C4-2B (cell line): Measurements from ENCODE around the gene CCDC92.

ENCODE experiments used
- H3K27ac ChIP-seq: fragments of 450-650 bp; 2 replicates; pipeline ENCODE4 v1.5.1; 2017
- ZFX ChIP-seq: fragments of 450-650 bp; IDR thresholded peaks from 2 replicates; pipeline ENCODE4 v1.6.1; 2017
- TF ChIP-seq, protein P1 (sequence below): fragments of 450-650 bp; conservative IDR thresholded peaks from 2 replicates; pipeline ENCODE4 v1.5.1; 2017; ENCODE audit warnings: mild to moderate bottlenecking

The CCDC92 gene

GRCh38 chr12:123962513-123962912, 10.1 kb downstream of the CCDC92 start:
- TF ChIP-seq, protein P1, sequence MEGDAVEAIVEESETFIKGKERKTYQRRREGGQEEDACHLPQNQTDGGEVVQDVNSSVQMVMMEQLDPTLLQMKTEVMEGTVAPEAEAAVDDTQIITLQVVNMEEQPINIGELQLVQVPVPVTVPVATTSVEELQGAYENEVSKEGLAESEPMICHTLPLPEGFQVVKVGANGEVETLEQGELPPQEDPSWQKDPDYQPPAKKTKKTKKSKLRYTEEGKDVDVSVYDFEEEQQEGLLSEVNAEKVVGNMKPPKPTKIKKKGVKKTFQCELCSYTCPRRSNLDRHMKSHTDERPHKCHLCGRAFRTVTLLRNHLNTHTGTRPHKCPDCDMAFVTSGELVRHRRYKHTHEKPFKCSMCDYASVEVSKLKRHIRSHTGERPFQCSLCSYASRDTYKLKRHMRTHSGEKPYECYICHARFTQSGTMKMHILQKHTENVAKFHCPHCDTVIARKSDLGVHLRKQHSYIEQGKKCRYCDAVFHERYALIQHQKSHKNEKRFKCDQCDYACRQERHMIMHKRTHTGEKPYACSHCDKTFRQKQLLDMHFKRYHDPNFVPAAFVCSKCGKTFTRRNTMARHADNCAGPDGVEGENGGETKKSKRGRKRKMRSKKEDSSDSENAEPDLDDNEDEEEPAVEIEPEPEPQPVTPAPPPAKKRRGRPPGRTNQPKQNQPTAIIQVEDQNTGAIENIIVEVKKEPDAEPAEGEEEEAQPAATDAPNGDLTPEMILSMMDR: no peak
- TF ChIP-seq ZFX: no peak
- no peak overlapping the region for H3K27ac ChIP-seq

DNA sequence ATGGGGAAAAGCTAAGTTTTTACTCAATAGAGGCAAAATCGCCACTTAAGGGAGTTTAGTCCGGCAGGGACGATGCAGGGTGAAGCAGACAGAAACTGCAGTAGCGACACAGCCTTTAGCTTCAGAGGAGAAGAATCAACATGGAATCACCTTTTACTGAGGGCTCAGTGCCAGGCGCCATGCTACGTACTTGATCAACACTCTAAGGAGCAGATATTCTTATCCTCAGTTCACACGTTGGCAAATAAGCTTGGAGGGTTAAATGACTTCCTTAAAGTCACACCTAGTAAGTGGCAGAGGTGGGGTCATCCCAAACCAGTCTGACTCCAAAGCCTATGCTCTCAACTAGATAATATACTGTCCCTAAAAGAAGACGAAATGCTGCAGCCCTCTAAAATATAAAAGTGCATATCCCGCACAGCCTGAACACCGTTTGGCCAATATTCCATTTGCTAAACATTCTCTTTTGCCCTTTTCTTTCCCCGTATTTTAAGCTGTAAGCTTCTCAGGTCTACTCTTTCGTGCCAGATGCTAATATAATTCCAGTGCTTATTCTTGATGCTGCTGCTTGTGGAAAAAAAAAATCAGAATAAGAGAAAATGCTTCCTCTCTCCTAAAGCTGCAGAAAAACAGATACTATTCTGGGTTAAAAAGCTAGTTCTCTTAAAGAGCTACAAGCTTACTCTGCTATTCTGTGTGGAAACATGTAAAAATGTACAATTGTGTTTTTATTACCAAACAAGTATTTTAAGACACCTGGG, 10.9 kb downstream of the CCDC92 start:
- TF ChIP-seq, protein P1: no peak
- TF ChIP-seq ZFX: no peak
- H3K27ac ChIP-seq: no peak overlapping the region

- H3K27ac ChIP-seq: no peak overlapping the region
- TF ChIP-seq, protein P1: no peak
- no peak for TF ChIP-seq ZFX
These were observed 11.8 kb downstream of the CCDC92 start for GRCh38 chr12:123960856-123961255.

GRCh38 chr12:123960029-123960735, 12.4 kb downstream of the CCDC92 start:
- TF ChIP-seq ZFX: no peak
- TF ChIP-seq, protein P1: no peak
- H3K27ac ChIP-seq: no peak overlapping the region

DNA sequence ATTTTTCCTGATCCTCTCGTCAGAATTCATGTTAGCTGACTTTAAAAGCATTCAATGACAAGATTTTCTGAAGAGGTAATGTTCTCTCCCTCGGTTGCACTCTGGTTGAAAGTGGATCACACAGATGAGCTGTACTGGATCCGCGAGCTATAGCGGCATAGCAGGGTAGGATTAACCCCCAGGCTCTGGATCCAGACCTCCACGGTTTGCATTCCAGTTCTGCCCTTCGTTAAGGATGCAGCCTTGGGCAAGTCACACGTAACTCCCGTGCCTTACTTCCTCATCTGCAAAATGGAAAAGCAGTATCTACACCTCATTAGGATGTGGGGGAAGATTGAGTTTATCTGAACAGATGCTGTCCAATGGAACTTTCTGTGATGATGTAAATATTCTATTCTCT, 13.8 kb downstream of the CCDC92 start:
- H3K27ac ChIP-seq: no peak overlapping the region
- TF ChIP-seq, protein P1: no peak
- no peak for TF ChIP-seq ZFX

DNA sequence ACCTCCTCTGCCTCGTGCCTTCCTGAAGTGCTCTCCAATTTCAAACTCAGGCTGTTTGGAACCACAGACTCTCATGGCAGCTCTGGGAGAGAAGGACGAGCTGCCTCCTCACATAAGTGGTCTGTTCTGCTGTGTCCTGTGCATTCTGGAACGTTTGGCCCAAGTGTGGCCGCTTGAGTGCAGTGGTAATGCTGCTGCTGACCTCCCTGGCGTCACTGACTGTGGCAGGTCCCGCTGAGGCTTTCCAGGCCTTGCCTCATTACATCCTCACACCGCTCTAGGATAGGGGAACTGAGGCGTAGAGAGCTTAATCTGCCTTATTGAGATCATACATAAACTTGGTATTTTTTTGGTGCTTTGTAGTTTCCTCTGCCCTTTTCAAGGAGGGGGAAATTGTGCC, 14.2 kb downstream of the CCDC92 start:
- no peak for TF ChIP-seq ZFX
- TF ChIP-seq, protein P1: no peak
- H3K27ac ChIP-seq: no peak overlapping the region

DNA sequence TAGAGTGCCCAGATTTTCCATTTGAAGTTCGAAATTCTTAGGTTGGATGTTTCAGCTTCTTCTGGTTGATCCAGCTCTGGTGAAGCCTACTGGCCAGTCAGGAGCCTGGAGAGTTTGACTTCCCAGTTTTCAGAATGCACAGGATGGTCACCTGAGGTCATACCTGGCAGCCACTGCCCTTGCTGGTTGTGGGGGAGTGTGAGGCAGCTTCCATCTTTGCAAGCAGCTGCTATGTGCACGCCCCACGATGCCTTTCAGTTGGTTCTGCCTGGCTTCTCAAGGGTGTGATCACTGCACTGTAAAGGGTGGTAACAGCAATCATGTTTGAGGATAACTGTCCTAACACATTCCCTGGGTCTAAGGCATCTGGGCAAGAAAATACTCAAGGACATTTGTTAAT, 15.4 kb downstream of the CCDC92 start:
- H3K27ac ChIP-seq: no peak overlapping the region

More for the DNA sequence above, 15.4 kb downstream of the CCDC92 start:
- no peak for TF ChIP-seq ZFX
- TF ChIP-seq, protein P1: no peak
